ENCODE measurements around the gene C13orf46. TPM values are rescaled to one million over a fixed set of nuclear protein-coding genes. Genes with fewer than 3 reads are reported as not detected.

Gene C13orf46
- total RNA-seq, 2 experiments from 2014 or later: 1.6 to 1.9 TPM

DNA sequence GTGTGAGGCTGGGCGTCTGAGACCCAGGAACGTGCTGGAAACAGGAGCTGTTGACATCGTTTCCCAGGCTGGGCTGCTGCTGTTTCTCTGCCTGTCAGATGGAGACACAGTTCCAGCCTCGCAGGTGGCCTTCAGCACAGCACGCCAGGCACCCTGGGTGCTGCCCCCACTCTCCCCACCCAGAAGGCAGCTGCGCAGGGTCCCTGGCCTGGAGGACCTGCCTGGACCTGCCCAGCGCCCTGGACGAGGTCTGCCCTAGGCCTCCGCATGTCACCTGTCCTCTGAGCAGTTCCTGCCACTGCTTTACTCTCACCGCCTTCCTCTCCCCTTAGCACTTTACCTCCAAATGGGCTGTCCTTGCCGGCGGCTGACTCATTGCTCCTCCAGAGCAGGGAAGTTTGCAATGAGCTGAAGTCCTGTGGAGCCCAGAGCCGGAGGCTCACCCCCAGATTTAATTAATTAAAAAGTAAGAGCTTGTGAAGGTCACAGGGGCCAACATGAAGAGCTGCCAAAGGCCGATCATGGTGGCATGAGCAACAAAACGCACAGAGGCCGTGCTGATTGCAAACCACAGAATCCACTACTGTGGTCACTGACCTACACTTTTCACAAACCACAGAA, 32.2 kb downstream of the C13orf46 start:
- TF ChIP-seq, protein P1, sequence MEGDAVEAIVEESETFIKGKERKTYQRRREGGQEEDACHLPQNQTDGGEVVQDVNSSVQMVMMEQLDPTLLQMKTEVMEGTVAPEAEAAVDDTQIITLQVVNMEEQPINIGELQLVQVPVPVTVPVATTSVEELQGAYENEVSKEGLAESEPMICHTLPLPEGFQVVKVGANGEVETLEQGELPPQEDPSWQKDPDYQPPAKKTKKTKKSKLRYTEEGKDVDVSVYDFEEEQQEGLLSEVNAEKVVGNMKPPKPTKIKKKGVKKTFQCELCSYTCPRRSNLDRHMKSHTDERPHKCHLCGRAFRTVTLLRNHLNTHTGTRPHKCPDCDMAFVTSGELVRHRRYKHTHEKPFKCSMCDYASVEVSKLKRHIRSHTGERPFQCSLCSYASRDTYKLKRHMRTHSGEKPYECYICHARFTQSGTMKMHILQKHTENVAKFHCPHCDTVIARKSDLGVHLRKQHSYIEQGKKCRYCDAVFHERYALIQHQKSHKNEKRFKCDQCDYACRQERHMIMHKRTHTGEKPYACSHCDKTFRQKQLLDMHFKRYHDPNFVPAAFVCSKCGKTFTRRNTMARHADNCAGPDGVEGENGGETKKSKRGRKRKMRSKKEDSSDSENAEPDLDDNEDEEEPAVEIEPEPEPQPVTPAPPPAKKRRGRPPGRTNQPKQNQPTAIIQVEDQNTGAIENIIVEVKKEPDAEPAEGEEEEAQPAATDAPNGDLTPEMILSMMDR (IDR thresholded peaks at IDR 0.05): no peak
- POLR2A ChIA-PET: no interaction called here
- CTCF ChIA-PET: no interaction called here
- no peaks in the 10 kb centered on the region for H3K36me3 Mint-ChIP-seq (ENCODE audit: low read depth)
- H3K9me3 Mint-ChIP-seq: no peaks in the 10 kb centered on the region
- no peak for ATAC-seq
- no peaks in the 10 kb centered on the region for H3K4me1 Mint-ChIP-seq (ENCODE audit: low read depth)
- no peak overlapping the region for H3K27ac Mint-ChIP-seq
- DNase-seq: no peak
- H3K27me3 Mint-ChIP-seq: no peaks in the 10 kb centered on the region
- intact Hi-C loops (cut with micrococcal nuclease): no loop called here
- H3K4me3 Mint-ChIP-seq: no peak overlapping the region

DNA sequence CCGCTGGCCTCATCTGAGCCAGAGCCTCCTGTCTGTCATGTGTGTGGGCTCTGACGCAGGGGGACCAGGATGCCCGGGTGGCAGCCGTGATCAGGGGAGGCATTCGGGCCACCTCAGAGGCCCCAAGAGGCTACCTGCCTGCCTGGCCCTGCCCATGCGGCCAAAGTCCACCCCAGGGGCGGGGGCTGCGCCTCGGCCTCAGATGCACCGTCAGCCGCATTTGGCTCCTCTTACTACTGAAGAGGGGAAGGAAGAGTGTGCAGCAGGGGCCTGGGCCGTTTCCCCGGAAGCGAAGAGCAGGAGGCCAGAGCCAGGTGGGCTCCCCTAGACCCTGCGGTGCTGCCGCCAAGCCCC, 34.0 kb downstream of the C13orf46 start:
- H3K27me3 Mint-ChIP-seq: no peaks in the 10 kb centered on the region
- H3K4me1 Mint-ChIP-seq (ENCODE audit: low read depth): no peaks in the 10 kb centered on the region
- H3K9me3 Mint-ChIP-seq: no peaks in the 10 kb centered on the region
- intact Hi-C loops (cut with micrococcal nuclease): no loop called here
- ChIA-PET POLR2A (no interaction called here), CTCF (no interaction called here)
- no peaks in the 10 kb centered on the region for H3K36me3 Mint-ChIP-seq (ENCODE audit: low read depth)
- TF ChIP-seq, protein P1 (IDR thresholded peaks at IDR 0.05): no peak
- no peak overlapping the region for H3K27ac Mint-ChIP-seq
- no peak for ATAC-seq
- no peak overlapping the region for H3K4me3 Mint-ChIP-seq
- DNase-seq: no peak

DNA sequence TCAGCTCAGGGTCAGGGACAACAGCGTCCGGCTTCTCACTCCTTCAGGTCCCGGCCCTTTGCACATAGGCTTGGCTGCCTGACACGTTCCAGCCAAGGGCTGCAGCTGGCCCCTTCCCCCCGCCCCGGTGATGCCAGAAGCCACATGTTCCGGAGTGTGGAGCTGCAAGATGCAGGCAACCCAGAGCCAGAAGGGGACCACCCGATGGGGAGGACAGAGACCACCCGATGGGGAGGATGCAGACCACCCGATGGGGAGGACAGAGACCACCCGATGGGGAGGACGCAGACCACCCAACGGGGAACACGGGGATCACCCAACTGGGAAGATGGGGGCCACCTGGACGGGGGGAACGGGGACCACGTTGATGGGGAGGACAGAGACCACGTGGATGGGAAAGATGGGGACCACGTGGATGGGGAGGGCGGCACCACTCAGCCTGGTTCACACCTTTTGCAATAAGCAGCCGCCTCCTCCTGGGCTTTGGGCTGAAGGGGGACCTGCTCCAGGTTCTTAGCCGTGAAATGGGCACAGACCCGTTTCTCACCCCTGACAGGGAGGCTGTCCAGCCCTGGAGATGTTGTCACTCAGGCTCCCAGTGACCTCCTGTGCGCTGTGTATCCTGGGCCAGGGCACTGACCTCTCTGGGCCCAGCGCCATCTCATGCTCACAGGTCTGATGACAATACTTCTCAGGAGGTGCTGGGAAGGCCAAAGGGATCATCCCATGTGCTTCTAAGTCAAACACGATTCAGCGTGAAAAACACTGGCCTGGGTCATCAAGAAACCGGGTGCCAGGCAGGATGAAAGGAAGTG, 34.5 kb downstream of the C13orf46 start:
- CTCF ChIA-PET: interaction anchor here (1.5 kb wide), 1 partner anchor 13 kb away, joined by 5 read pairs; no protein-coding TSS in a partner anchor
- DNase-seq: no peak
- Mint-ChIP-seq H3K27me3 (no peaks in the 10 kb centered on the region), H3K27ac (no peak overlapping the region), H3K9me3 (no peaks in the 10 kb centered on the region), H3K4me1 (ENCODE audit: low read depth) (no peaks in the 10 kb centered on the region), H3K4me3 (no peak overlapping the region), H3K36me3 (ENCODE audit: low read depth) (no peaks in the 10 kb centered on the region)
- TF ChIP-seq, protein P1 (IDR thresholded peaks at IDR 0.05): no peak
- ATAC-seq: no peak
- intact Hi-C loops (cut with micrococcal nuclease): no loop called here
- POLR2A ChIA-PET: interaction anchor here (0.9 to 1.1 kb wide), 2 partner anchors 9 to 24 kb away, joined by 3 read pairs; no protein-coding TSS in a partner anchor

GRCh38 chr13:113938716-113939115, 35.2 kb downstream of the C13orf46 start:
- Mint-ChIP-seq H3K4me3 (no peak overlapping the region), H3K9me3 (no peaks in the 10 kb centered on the region), H3K27ac (no peak overlapping the region), H3K36me3 (ENCODE audit: low read depth) (no peaks in the 10 kb centered on the region), H3K4me1 (ENCODE audit: low read depth) (no peaks in the 10 kb centered on the region), H3K27me3 (no peaks in the 10 kb centered on the region)
- ATAC-seq (no peak), DNase-seq (no peak)
- POLR2A ChIA-PET: interaction anchor here (0.9 to 1.1 kb wide), 2 partner anchors 9 to 25 kb away, joined by 3 read pairs; no protein-coding TSS in a partner anchor
- CTCF ChIA-PET: interaction anchor here (1.5 kb wide), 1 partner anchor 12 kb away, joined by 5 read pairs; no protein-coding TSS in a partner anchor
- intact Hi-C loops (cut with micrococcal nuclease): no loop called here
- TF ChIP-seq, protein P1 (IDR thresholded peaks at IDR 0.05): no peak

GRCh38 chr13:113938246-113938645, 35.6 kb downstream of the C13orf46 start:
- ATAC-seq: no peak
- ChIA-PET POLR2A (interaction anchor here (0.9 to 1.1 kb wide), 2 partner anchors 8 to 25 kb away, joined by 3 read pairs; no protein-coding TSS in a partner anchor), CTCF (interaction anchor here (1.5 kb wide), 1 partner anchor 12 kb away, joined by 5 read pairs; no protein-coding TSS in a partner anchor)
- no peak overlapping the region for H3K27ac Mint-ChIP-seq
- H3K4me1 Mint-ChIP-seq (ENCODE audit: low read depth): no peaks in the 10 kb centered on the region
- TF ChIP-seq, protein P1 (IDR thresholded peaks at IDR 0.05): no peak
- no peaks in the 10 kb centered on the region for H3K9me3 Mint-ChIP-seq
- no peaks in the 10 kb centered on the region for H3K36me3 Mint-ChIP-seq (ENCODE audit: low read depth)
- no peak for DNase-seq
- no peak overlapping the region for H3K4me3 Mint-ChIP-seq
- intact Hi-C loops (cut with micrococcal nuclease): no loop called here
- H3K27me3 Mint-ChIP-seq: no peaks in the 10 kb centered on the region
